A549 (cell line): Measurements from ENCODE around the gene VAMP1. TPM values are rescaled to one million over a fixed set of nuclear protein-coding genes. Genes with fewer than 3 reads are reported as not detected.
"Not testable (repeated sequence)": the region's sequence is repeated elsewhere in the genome, so short reads cannot be mapped to it uniquely, and the experiment has no call there.

ENCODE experiments used
- ATAC-seq, 2 experiments: fragments of 200-7000 bp in 1 of 2; fragments of >200 bp in 1 of 2; cut with Nextera tagmentation in 1 of 2; cut with Tn5 transposase in 1 of 2; 3 replicates each; pipeline versions ENCODE4 v1.8.0 to v1.9.1; 2018 to 2020; ENCODE audit warnings: mild to moderate bottlenecking in 1 of 2, moderate library complexity in 1 of 2
- CTCF ChIA-PET: fragments of 300-600 bp; sonication (Branson Sonifier 250); formaldehyde crosslinking; extraction: SDS; loops from one replicate; lab custom pipeline; 2021; ENCODE audit warnings: antibody characterized with exemption, inconsistent platforms; lab: Yijun Ruan, JAX
- POLR2A ChIA-PET: fragments of 350-600 bp; formaldehyde crosslinking; extraction: SDS; loops from one replicate; lab custom pipeline; 2021; ENCODE audit warnings: antibody characterized with exemption, inconsistent platforms; lab: Yijun Ruan, JAX
- DNase-seq, 2 experiments: peaks; one replicate each; pipeline versions ENCODE4 v3.0.0 to v3.0.0-alpha.2; 2011 to 2016; ENCODE audit warnings: low read depth in 1 of 2, low spot score in 1 of 2
- FAIRE-seq: peaks from 2 replicates; lab custom pipeline; 2011; peaks lifted over from hg19 to GRCh38; lab: Jason Lieb, UNC
- H3K27ac ChIP-seq, 2 experiments: fragments of >200 bp; sonication (Bioruptor Twin); formaldehyde crosslinking; 3 replicates each; pipeline ENCODE4 v1.5.1; 2016 to 2017
- H3K4me1 ChIP-seq: fragments of >200 bp; sonication (Bioruptor Twin); formaldehyde crosslinking; 3 replicates; pipeline ENCODE4 v1.6.1; 2016
- H3K4me2 ChIP-seq: fragments of >200 bp; sonication (Bioruptor Twin); formaldehyde crosslinking; 3 replicates; pipeline ENCODE4 v1.6.1; 2016
- H3K4me3 ChIP-seq: fragments of >200 bp; sonication (Bioruptor Twin); formaldehyde crosslinking; 3 replicates; pipeline ENCODE4 v1.5.1; 2016
- H3K9me3 ChIP-seq: fragments of >200 bp; sonication (Bioruptor Twin); formaldehyde crosslinking; 3 replicates; pipeline ENCODE4 v1.6.1; 2016
- BCL3 ChIP-seq: fragments of >200 bp; sonication (Bioruptor Twin); formaldehyde crosslinking; IDR thresholded peaks from 3 replicates; pipeline ENCODE4 v1.6.1; 2016
- CBX8 ChIP-seq: fragments of 200-600 bp; sonication (generic); IDR thresholded peaks from 2 replicates; pipeline ENCODE4 v1.6.1; 2016
- HDAC2 ChIP-seq: fragments of 200-600 bp; sonication (generic); IDR thresholded peaks from 2 replicates; pipeline ENCODE4 v1.6.1; 2016
- HOXA7 ChIP-seq: fragments of 250-450 bp; sonication (Bioruptor Pico); IDR thresholded peaks from 2 replicates; pipeline ENCODE4 v1.5.0; 2020; ENCODE audit warnings: mild to moderate bottlenecking, moderate library complexity
- JUN ChIP-seq, 2 experiments: fragments of >200 bp; sonication (Bioruptor Twin); formaldehyde crosslinking; IDR thresholded peaks; 2 replicates in 1 of 2; 3 replicates in 1 of 2; pipeline ENCODE4 v1.6.1; 2016 to 2017
- MYC ChIP-seq: IDR thresholded peaks from 2 replicates; pipeline ENCODE4 v1.6.1; 2012; ENCODE audit warnings: mild to moderate bottlenecking, inconsistent platforms, low read length, improper control_type of control experiment, borderline replicate concordance
- NFE2L2 ChIP-seq: fragments of 150-350 bp; conservative IDR thresholded peaks from 2 replicates; pipeline ENCODE4 v1.6.1; 2014; ENCODE audit warnings: low read length
- NPAS2 ChIP-seq: fragments of 250-450 bp; sonication (Bioruptor Pico); IDR thresholded peaks from 2 replicates; pipeline ENCODE4 v1.8.0; 2022; ENCODE audit warnings: mild to moderate bottlenecking, moderate library complexity, borderline replicate concordance
- PBX3 ChIP-seq: IDR thresholded peaks from 2 replicates; pipeline ENCODE4 v1.6.1; 2012
- PHF8 ChIP-seq: fragments of 200-600 bp; sonication (generic); IDR thresholded peaks from 2 replicates; pipeline ENCODE4 v1.6.1; 2016; ENCODE audit warnings: low read depth, mild to moderate bottlenecking, antibody characterized with exemption, moderate library complexity, borderline replicate concordance
- POLR2AphosphoS2 ChIP-seq: conservative IDR thresholded peaks from 2 replicates; pipeline ENCODE4 v1.6.1; 2012; ENCODE audit warnings: low read length, improper control_type of control experiment, inconsistent platforms
- RCOR1 ChIP-seq: fragments of 150-350 bp; IDR thresholded peaks from 2 replicates; pipeline ENCODE4 v1.6.1; 2014; ENCODE audit warnings: antibody characterized with exemption, low read length, low read depth
- RFX5 ChIP-seq: fragments of 450-650 bp; IDR thresholded peaks from 2 replicates; pipeline ENCODE4 v1.7.1; 2014; ENCODE audit warnings: antibody characterized with exemption, mild to moderate bottlenecking, moderate library complexity
- ZFP36 ChIP-seq: fragments of 450-650 bp; IDR thresholded peaks from 2 replicates; pipeline ENCODE4 v1.6.1; 2014; ENCODE audit warnings: borderline replicate concordance; ENCODE audit not compliant: partially characterized antibody
- ZSCAN20 ChIP-seq: fragments of 250-450 bp; sonication (Bioruptor Pico); IDR thresholded peaks from 2 replicates; pipeline ENCODE4 v1.8.0; 2022; ENCODE audit warnings: mild to moderate bottlenecking, moderate library complexity
- WGBS: methylation state at CpG from one replicate; pipeline ENCODE4 v1.1.6; 2017; ENCODE audit errors: missing lambda C conversion rate; 5-methylcytosine and 5-hydroxymethylcytosine counted together
- polyA plus RNA-seq, 4 experiments: library from polyadenylated mRNA; depleted of rRNA in 3 of 4; stranded (reverse); fragments of >200 nt; fragmentation: RNase III in 1 of 4; extraction: RNeasy Plus Mini Kit Qiagen cat#74134 plus additional on column Dnase treatment in 1 of 4; gene quantifications; 2 replicates in 3 of 4; 3 replicates in 1 of 4; pipeline ENCODE4 v1.2.3, GENCODE V29; 2011 to 2017
- TF ChIP-seq, protein P1 (sequence below): IDR thresholded peaks from 2 replicates; pipeline ENCODE4 v1.6.1; 2012
- TF ChIP-seq, protein P2 (sequence below): fragments of 250-450 bp; sonication (Bioruptor Pico); IDR thresholded peaks from 2 replicates; pipeline ENCODE4 v1.5.0; 2020; ENCODE audit warnings: low read depth, mild to moderate bottlenecking, moderate library complexity

The VAMP1 gene
- polyA plus RNA-seq, 2 of the 4 experiments (the other 2 are of a cell fraction), result 17.6 to 22.7 TPM

GRCh38 chr12:6492838-6493496 is 22.5 kb upstream of the VAMP1 start, which contains the start of gene MRPL51 (continued):
- TF ChIP-seq BCL3 (peak; percentile 78; the same call in 1 of the 3 replicates), POLR2AphosphoS2 (no peak), JUN (IDR thresholded peaks at IDR 0.05) (peak in 1 of 2 experiments; percentile 91; a peak in 4 of 5 replicates), HDAC2 (0 out of 2 replicates have a peak, but pooled peaks have one; percentile 45), HOXA7 (CRISPR knock-in tag) (peak; percentile 80; the same call in 1 of the 2 replicates), PBX3 (no peak; the same call in 1 of the 2 replicates), ZFP36 (no peak), NPAS2 (CRISPR knock-in tag) (no peak), PHF8 (peak; percentile 71; the same call in 1 of the 2 replicates), RFX5 (peak; percentile 46; the same call in 1 of the 2 replicates)
- TF ChIP-seq, protein P1, sequence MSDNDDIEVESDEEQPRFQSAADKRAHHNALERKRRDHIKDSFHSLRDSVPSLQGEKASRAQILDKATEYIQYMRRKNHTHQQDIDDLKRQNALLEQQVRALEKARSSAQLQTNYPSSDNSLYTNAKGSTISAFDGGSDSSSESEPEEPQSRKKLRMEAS, result peak; percentile 74

DNA sequence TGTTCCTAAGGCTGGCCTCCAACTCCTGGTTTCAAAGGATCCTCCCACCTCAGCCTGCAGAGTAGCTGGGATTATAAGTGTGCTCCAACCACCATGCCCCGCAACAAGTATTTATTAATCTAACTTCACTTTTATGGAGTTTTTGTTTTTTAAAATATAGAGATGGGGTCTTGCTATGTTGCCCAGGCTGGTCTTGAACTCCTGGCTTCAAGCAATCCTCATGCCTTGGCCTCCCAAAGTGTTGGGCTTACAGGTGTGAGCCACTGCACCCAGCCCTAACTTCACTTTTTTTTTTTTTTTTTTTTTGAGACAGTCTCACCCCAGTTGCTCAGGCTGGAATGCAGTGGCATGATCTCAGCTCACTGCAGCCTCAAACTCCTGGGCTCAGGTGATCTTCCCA is 20.2 kb upstream of the VAMP1 start:
- CTCF ChIA-PET, result interaction anchor here (0.6 to 1.8 kb wide), 2 partner anchors 10 to 125 kb away, joined by 3 to 5 read pairs; no protein-coding TSS in a partner anchor
- 95% methylated on average over 1 of the region's 1 CpG for WGBS
- POLR2A ChIA-PET, H3K9me3 ChIP-seq, H3K4me3 ChIP-seq, DNase-seq, H3K27ac ChIP-seq, FAIRE-seq, H3K4me2 ChIP-seq, ATAC-seq: not testable (repeated sequence)
- H3K4me1 ChIP-seq, result peaks cover 18% of the 10 kb centered on the region

DNA sequence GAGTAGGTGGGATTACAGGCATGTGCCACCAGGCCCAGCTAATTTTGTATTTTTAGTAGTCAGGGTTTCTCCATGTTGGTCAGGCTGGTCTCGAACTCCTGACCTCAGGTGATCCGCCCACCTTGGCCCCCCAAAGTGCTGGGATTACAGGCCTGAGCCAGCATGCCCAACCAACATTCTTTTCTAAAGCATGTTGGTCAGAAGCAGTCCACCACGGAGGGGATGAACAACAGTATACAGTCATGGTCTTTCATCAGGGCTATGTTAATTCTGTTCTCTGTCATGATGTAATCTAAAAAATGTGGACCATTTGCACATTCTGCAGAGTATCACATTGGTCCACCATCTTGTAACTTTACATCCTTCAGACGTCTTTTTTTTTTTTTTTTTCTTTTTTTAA is 19.0 kb upstream of the VAMP1 start:
- ChIA-PET POLR2A (interaction anchor here (2.2 kb wide), 1 partner anchor 19 kb away, joined by 6 read pairs; the partner anchor contains the start of gene VAMP1), CTCF (interaction anchor here (0.7 to 4.3 kb wide), 4 partner anchors 23 to 163 kb away, joined by 3 to 18 read pairs (median 4); no protein-coding TSS in a partner anchor)
- Histone ChIP-seq H3K9me3 (no peaks in the 10 kb centered on the region), H3K4me3 (no peak overlapping the region), H3K4me1 (peaks cover 7% of the 10 kb centered on the region; the same call in 2 of the 3 replicates), H3K4me2 (no peak overlapping the region), H3K27ac (no peak overlapping the region)
- FAIRE-seq (no peak), ATAC-seq (no peak), DNase-seq (no peak)
- TF ChIP-seq NPAS2 (CRISPR knock-in tag), result no peak
- no peak for TF ChIP-seq CBX8
- TF ChIP-seq PBX3, result no peak
- no peak for TF ChIP-seq RCOR1
- TF ChIP-seq ZSCAN20 (CRISPR knock-in tag), result no peak
- TF ChIP-seq, protein P2, sequence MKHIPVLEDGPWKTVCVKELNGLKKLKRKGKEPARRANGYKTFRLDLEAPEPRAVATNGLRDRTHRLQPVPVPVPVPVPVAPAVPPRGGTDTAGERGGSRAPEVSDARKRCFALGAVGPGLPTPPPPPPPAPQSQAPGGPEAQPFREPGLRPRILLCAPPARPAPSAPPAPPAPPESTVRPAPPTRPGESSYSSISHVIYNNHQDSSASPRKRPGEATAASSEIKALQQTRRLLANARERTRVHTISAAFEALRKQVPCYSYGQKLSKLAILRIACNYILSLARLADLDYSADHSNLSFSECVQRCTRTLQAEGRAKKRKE, result no peak
- TF ChIP-seq NFE2L2, result no peak
- TF ChIP-seq MYC, result no peak
- 53% methylated on average over 4 of the region's 4 CpGs for whole genome bisulfite sequencing
